HL-60 (cell line): ENCODE measurements around the gene PRCC.

Source experiments
- DNase-seq, 2 experiments: peaks; one replicate each; pipeline ENCODE4 v3.0.0-alpha.2; 2010 to 2020; ENCODE audit warnings: low read depth in 1 of 2, low spot score in 1 of 2
- H3K27ac ChIP-seq: fragments of 250-450 bp; sonication (Bioruptor Pico); replicated peaks from 2 replicates; pipeline ENCODE4 v1.5.1; 2020; ENCODE audit warnings: mild to moderate bottlenecking, moderate library complexity
- H3K27me3 ChIP-seq: fragments of 250-450 bp; sonication (Bioruptor Pico); 2 replicates; pipeline ENCODE4 v1.5.1; 2021; ENCODE audit warnings: mild to moderate bottlenecking, moderate library complexity; ENCODE audit not compliant: insufficient read depth, poor library complexity, severe bottlenecking
- H3K4me3 ChIP-seq: replicated peaks from 2 replicates; pipeline ENCODE4 v1.5.1; 2011; ENCODE audit warnings: mild to moderate bottlenecking, control low read depth, low read length; ENCODE audit not compliant: insufficient read depth
- GABPA ChIP-seq: IDR thresholded peaks from 2 replicates; pipeline ENCODE4 v1.6.1; 2012; ENCODE audit warnings: low read depth
- POLR2AphosphoS5 ChIP-seq: IDR thresholded peaks from 2 replicates; pipeline ENCODE4 v1.6.1; 2012; ENCODE audit warnings: low read depth
- SPI1 ChIP-seq: IDR thresholded peaks from 2 replicates; pipeline ENCODE4 v1.6.1; 2012; ENCODE audit warnings: low read depth, mild to moderate bottlenecking, borderline replicate concordance
- TF ChIP-seq, protein P1 (sequence below): IDR thresholded peaks from 2 replicates; pipeline ENCODE4 v1.6.1; 2012; ENCODE audit warnings: low read depth; ENCODE audit not compliant: insufficient replicate concordance
- TF ChIP-seq, protein P2 (sequence below): IDR thresholded peaks from one replicate; pipeline ENCODE4 v1.5.1; 2011; ENCODE audit warnings: low read length, control low read depth, inconsistent platforms; ENCODE audit not compliant: insufficient read depth

PRCC gene

DNA sequence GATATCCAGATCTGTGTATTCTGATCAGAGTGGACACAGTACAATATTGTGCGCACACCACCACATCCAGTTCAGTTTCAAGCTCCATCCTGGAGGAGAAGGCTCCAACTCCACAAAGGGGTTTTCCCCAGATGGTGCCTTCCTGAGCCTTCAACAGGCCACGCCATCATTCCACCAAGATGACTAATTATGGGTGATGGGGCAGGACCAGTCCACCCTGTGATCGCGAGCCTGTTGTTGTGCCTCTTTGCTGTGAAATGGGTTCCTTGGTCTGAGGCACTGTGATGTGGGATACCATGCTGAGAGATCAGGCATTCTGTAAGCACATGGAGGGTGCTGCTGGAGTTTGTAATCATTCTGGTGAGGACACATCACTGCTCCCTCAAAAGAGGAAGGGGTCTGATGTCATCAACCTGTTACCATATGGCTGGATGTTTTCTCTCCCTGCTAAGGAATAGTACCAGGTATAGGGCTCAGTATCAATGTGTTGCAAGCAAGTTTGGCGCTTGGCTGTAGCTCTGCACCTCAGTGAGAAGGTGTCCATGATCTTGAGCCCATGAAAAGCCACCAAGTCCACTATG is 56.0 kb downstream of the PRCC start:
- TF ChIP-seq, protein P1, sequence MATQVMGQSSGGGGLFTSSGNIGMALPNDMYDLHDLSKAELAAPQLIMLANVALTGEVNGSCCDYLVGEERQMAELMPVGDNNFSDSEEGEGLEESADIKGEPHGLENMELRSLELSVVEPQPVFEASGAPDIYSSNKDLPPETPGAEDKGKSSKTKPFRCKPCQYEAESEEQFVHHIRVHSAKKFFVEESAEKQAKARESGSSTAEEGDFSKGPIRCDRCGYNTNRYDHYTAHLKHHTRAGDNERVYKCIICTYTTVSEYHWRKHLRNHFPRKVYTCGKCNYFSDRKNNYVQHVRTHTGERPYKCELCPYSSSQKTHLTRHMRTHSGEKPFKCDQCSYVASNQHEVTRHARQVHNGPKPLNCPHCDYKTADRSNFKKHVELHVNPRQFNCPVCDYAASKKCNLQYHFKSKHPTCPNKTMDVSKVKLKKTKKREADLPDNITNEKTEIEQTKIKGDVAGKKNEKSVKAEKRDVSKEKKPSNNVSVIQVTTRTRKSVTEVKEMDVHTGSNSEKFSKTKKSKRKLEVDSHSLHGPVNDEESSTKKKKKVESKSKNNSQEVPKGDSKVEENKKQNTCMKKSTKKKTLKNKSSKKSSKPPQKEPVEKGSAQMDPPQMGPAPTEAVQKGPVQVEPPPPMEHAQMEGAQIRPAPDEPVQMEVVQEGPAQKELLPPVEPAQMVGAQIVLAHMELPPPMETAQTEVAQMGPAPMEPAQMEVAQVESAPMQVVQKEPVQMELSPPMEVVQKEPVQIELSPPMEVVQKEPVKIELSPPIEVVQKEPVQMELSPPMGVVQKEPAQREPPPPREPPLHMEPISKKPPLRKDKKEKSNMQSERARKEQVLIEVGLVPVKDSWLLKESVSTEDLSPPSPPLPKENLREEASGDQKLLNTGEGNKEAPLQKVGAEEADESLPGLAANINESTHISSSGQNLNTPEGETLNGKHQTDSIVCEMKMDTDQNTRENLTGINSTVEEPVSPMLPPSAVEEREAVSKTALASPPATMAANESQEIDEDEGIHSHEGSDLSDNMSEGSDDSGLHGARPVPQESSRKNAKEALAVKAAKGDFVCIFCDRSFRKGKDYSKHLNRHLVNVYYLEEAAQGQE = no peak
- TF ChIP-seq SPI1 = peak; percentile 13; the same call in 1 of the 2 replicates
- no peak overlapping the region for H3K4me3 ChIP-seq
- H3K27ac ChIP-seq = no peak overlapping the region
- no peak for DNase-seq
- peaks cover 10% of the 10 kb centered on the region for H3K27me3 ChIP-seq

DNA sequence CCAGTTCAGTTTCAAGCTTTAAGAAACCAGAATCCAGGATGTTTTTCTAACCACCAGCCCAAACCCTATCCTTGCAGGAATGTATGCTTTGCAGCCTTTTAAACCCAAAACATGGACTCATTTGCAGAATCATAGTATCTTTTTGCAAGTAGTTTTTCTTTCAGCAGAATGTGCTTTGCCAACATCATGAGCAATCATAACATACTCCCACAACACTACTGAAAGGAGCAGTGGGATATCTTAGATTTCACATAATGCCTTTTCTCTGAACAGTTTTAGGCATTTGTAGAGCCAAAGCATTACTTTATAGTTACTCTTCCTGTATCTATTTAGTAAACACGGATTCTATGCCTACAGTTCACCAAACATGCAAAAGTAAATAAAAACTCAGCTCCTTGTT is 59.3 kb downstream of the PRCC start:
- no peak overlapping the region for H3K27ac ChIP-seq
- peaks cover 9% of the 10 kb centered on the region for H3K27me3 ChIP-seq
- TF ChIP-seq SPI1 = no peak
- TF ChIP-seq POLR2AphosphoS5 = no peak
- TF ChIP-seq, protein P1 = no peak
- no peak for TF ChIP-seq GABPA
- TF ChIP-seq, protein P2, sequence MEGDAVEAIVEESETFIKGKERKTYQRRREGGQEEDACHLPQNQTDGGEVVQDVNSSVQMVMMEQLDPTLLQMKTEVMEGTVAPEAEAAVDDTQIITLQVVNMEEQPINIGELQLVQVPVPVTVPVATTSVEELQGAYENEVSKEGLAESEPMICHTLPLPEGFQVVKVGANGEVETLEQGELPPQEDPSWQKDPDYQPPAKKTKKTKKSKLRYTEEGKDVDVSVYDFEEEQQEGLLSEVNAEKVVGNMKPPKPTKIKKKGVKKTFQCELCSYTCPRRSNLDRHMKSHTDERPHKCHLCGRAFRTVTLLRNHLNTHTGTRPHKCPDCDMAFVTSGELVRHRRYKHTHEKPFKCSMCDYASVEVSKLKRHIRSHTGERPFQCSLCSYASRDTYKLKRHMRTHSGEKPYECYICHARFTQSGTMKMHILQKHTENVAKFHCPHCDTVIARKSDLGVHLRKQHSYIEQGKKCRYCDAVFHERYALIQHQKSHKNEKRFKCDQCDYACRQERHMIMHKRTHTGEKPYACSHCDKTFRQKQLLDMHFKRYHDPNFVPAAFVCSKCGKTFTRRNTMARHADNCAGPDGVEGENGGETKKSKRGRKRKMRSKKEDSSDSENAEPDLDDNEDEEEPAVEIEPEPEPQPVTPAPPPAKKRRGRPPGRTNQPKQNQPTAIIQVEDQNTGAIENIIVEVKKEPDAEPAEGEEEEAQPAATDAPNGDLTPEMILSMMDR = no peak
- DNase-seq = no peak
- no peak overlapping the region for H3K4me3 ChIP-seq

DNA sequence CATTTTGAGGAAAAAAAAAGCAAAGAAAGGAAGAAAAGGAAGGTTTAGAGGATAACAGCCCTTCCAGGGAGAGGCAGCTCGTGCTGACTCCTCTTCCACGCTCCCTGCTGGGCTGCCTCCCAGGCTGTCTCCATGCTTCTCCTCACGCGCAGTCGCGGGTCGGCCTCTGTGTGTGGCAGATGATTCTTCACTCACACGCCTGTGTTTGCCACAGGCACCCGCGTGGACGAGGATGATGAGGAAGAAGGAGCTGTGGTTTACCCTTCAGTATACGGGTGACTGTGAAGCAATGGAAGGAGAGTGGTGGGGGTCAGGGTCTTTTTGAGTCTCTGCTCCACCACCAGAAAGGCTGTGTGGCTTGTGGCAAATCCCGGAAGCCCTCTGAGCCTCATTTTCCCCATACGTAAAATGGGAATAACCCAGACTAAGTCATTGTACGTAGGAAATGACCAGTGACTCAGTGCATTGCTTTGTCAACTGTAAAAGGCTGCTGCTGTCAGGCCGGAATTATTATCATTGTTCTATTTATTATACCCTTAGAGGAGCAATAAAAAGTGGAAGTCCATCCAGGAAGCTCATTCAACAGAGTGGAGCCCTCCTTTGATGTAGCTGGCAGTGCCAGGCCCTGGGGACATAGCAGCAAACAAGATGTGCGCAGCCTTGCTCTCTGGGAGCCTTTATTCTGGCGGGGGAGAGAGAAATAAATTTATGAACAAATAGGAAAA is 61.2 kb downstream of the PRCC start:
- H3K27me3 ChIP-seq = peaks cover 11% of the 10 kb centered on the region
- no peak overlapping the region for H3K4me3 ChIP-seq
- TF ChIP-seq POLR2AphosphoS5 (no peak), GABPA (no peak), SPI1 (no peak)
- TF ChIP-seq, protein P2 = no peak
- TF ChIP-seq, protein P1 = no peak
- no peak overlapping the region for H3K27ac ChIP-seq
- no peak for DNase-seq
